OCI-LY1 (cell line): Measurements from ENCODE around the gene MYO3B.

ENCODE experiments used
- H2AFZ ChIP-seq: fragments of 200-600 bp; sonication (generic), shearing (Covaris generic); 2 replicates; pipeline ENCODE4 v1.6.0; 2014; ENCODE audit warnings: antibody characterized with exemption, mild to moderate bottlenecking, low read length
- H3F3A ChIP-seq: fragments of 200-600 bp; sonication (generic), shearing (Covaris generic); 2 replicates; pipeline ENCODE4 v1.6.0; 2014; ENCODE audit warnings: mild to moderate bottlenecking, antibody characterized with exemption, low read length, moderate library complexity; ENCODE audit not compliant: insufficient read depth
- H3K27ac ChIP-seq: fragments of 200-600 bp; sonication (generic); 2 replicates; pipeline ENCODE4 v1.5.1; 2014; ENCODE audit warnings: low read length, mixed run types, mild to moderate bottlenecking, low read depth; ENCODE audit not compliant: poor library complexity, severe bottlenecking
- H3K27me3 ChIP-seq: fragments of 200-600 bp; sonication (generic); 2 replicates; pipeline ENCODE4 v1.6.0; 2014; ENCODE audit warnings: antibody characterized with exemption, mild to moderate bottlenecking, low read length, moderate library complexity; ENCODE audit not compliant: insufficient read depth
- H3K36me3 ChIP-seq: fragments of 200-600 bp; sonication (generic); 2 replicates; pipeline ENCODE4 v1.6.1; 2014; ENCODE audit warnings: mild to moderate bottlenecking, antibody characterized with exemption, low read length, moderate library complexity, mixed read lengths; ENCODE audit not compliant: insufficient read depth
- H3K4me1 ChIP-seq: fragments of 200-600 bp; sonication (generic); 2 replicates; pipeline ENCODE4 v1.5.1; 2014; ENCODE audit warnings: mild to moderate bottlenecking, low read length, moderate library complexity; ENCODE audit not compliant: insufficient read depth, severe bottlenecking
- H3K4me2 ChIP-seq: fragments of 200-600 bp; sonication (generic), shearing (Covaris generic); 2 replicates; pipeline ENCODE4 v1.6.1; 2014; ENCODE audit warnings: low read length
- H3K4me3 ChIP-seq: fragments of 200-600 bp; sonication (generic); 2 replicates; pipeline ENCODE4 v1.5.1; 2014; ENCODE audit warnings: low read length, low read depth, mild to moderate bottlenecking, mixed read lengths; ENCODE audit not compliant: poor library complexity, severe bottlenecking
- H3K79me2 ChIP-seq: fragments of 200-600 bp; shearing (Covaris generic); 2 replicates; pipeline ENCODE4 v1.6.1; 2016; ENCODE audit warnings: mixed run types, low read length, mixed read lengths; ENCODE audit not compliant: insufficient read depth
- H3K9ac ChIP-seq: fragments of 200-600 bp; sonication (generic), shearing (Covaris generic); 2 replicates; pipeline ENCODE4 v1.6.1; 2014; ENCODE audit warnings: mild to moderate bottlenecking, low read length, mixed read lengths
- H3K9me2 ChIP-seq: fragments of 200-600 bp; sonication (generic), shearing (Covaris generic); 2 replicates; pipeline ENCODE4 v1.6.1; 2014; ENCODE audit warnings: low read depth, mild to moderate bottlenecking, low read length, mixed read lengths
- H3K9me3 ChIP-seq: fragments of 200-600 bp; shearing (Covaris generic); 2 replicates; pipeline ENCODE4 v1.6.1; 2014; ENCODE audit warnings: low read length, mixed read lengths
- H4K20me1 ChIP-seq: fragments of 200-600 bp; sonication (generic), shearing (Covaris generic); 2 replicates; pipeline ENCODE4 v1.6.0; 2016; ENCODE audit warnings: mild to moderate bottlenecking, low read length; ENCODE audit not compliant: insufficient read depth
- EZH2 ChIP-seq: fragments of 200-600 bp; sonication (generic), shearing (Covaris generic); IDR thresholded peaks from 2 replicates; pipeline ENCODE4 v1.8.0; 2017; ENCODE audit warnings: borderline replicate concordance, mixed run types, mild to moderate bottlenecking, antibody characterized with exemption, low read length, moderate library complexity, mixed read lengths
- TF ChIP-seq, protein P1 (sequence below): fragments of 200-600 bp; sonication (generic), shearing (Covaris generic); IDR thresholded peaks from 2 replicates; pipeline ENCODE4 v1.5.1; 2017; ENCODE audit warnings: mild to moderate bottlenecking, antibody characterized with exemption, low read length, moderate library complexity, mixed read lengths

Gene MYO3B

GRCh38 chr2:170152421-170152820, 25.5 kb upstream of the MYO3B start:
- H3K36me3 ChIP-seq: no peaks in the 10 kb centered on the region
- H3F3A ChIP-seq: no peaks in the 10 kb centered on the region
- no peaks in the 10 kb centered on the region for H3K79me2 ChIP-seq
- TF ChIP-seq EZH2: no peak
- no peak overlapping the region for H3K9ac ChIP-seq
- no peak overlapping the region for H3K4me2 ChIP-seq
- no peaks in the 10 kb centered on the region for H3K9me3 ChIP-seq
- no peaks in the 10 kb centered on the region for H3K27me3 ChIP-seq
- H3K9me2 ChIP-seq: no peaks in the 10 kb centered on the region
- H4K20me1 ChIP-seq: no peaks in the 10 kb centered on the region
- H3K4me1 ChIP-seq: peaks cover 16% of the 10 kb centered on the region
- H3K4me3 ChIP-seq: no peak overlapping the region
- H3K27ac ChIP-seq: no peak overlapping the region
- no peak overlapping the region for H2AFZ ChIP-seq

DNA sequence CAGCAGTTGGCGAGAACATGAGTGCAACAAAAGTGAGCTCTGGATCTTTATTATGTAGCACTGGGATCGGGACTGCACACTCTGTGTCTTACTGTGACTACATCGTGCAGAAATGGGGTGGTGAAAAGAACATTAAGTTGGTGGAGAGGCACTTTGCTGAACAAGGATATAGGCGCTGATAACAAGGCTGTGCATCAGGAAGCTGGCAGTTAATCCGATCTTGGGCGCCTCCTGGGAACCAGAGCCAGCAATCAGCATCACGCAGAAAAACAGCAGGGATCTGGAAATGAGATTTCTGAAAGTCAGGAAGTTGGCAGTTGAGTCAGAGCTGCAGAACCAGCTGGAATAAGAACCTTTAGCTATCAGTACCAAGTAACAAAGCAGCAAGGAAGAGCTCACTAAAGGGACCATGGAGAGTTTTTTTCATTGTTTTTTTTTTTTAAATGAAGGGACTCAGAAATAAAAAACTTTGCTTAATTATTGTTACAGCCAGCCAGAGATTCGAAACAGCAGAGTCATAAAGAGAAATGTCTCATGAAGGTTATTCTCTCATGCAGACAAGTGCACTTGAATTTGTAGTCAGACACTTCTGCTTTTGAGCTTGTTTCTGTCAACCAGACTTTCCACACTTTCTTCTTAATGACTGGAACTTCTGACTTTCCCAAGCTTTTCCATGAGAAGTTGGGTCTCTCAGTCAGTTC, 22.8 kb upstream of the MYO3B start:
- Histone ChIP-seq H3K79me2 (no peaks in the 10 kb centered on the region), H3K9me2 (no peaks in the 10 kb centered on the region), H3K4me2 (no peak overlapping the region; the same call in 1 of the 2 replicates), H3K4me3 (no peak overlapping the region), H3K9ac (no peak overlapping the region), H3K27me3 (no peaks in the 10 kb centered on the region), H3K4me1 (peaks cover 16% of the 10 kb centered on the region), H3K27ac (no peak overlapping the region), H2AFZ (no peak overlapping the region), H3F3A (no peaks in the 10 kb centered on the region), H4K20me1 (no peaks in the 10 kb centered on the region), H3K9me3 (no peaks in the 10 kb centered on the region), H3K36me3 (no peaks in the 10 kb centered on the region)
- TF ChIP-seq, protein P1, sequence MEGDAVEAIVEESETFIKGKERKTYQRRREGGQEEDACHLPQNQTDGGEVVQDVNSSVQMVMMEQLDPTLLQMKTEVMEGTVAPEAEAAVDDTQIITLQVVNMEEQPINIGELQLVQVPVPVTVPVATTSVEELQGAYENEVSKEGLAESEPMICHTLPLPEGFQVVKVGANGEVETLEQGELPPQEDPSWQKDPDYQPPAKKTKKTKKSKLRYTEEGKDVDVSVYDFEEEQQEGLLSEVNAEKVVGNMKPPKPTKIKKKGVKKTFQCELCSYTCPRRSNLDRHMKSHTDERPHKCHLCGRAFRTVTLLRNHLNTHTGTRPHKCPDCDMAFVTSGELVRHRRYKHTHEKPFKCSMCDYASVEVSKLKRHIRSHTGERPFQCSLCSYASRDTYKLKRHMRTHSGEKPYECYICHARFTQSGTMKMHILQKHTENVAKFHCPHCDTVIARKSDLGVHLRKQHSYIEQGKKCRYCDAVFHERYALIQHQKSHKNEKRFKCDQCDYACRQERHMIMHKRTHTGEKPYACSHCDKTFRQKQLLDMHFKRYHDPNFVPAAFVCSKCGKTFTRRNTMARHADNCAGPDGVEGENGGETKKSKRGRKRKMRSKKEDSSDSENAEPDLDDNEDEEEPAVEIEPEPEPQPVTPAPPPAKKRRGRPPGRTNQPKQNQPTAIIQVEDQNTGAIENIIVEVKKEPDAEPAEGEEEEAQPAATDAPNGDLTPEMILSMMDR: no peak
- TF ChIP-seq EZH2: no peak

- no peak overlapping the region for H3K9ac ChIP-seq
- no peaks in the 10 kb centered on the region for H3K9me3 ChIP-seq
- no peaks in the 10 kb centered on the region for H3K36me3 ChIP-seq
- H3K27ac ChIP-seq: no peak overlapping the region
- H3K9me2 ChIP-seq: no peaks in the 10 kb centered on the region
- H3K4me2 ChIP-seq: no peak overlapping the region
- peaks cover 16% of the 10 kb centered on the region for H3K4me1 ChIP-seq
- H2AFZ ChIP-seq: no peak overlapping the region
- no peaks in the 10 kb centered on the region for H3K79me2 ChIP-seq
- H3F3A ChIP-seq: no peaks in the 10 kb centered on the region
- no peak overlapping the region for H3K4me3 ChIP-seq
- no peaks in the 10 kb centered on the region for H4K20me1 ChIP-seq
- TF ChIP-seq, protein P1: no peak
- no peak for TF ChIP-seq EZH2
- H3K27me3 ChIP-seq: no peaks in the 10 kb centered on the region
These were observed 22.2 kb upstream of the MYO3B start for GRCh38 chr2:170155723-170156253.

- Histone ChIP-seq H3K9me3 (no peaks in the 10 kb centered on the region), H3K36me3 (no peaks in the 10 kb centered on the region), H3K9me2 (no peaks in the 10 kb centered on the region), H3K4me2 (no peak overlapping the region), H3K79me2 (no peaks in the 10 kb centered on the region), H3K9ac (no peak overlapping the region), H3F3A (no peaks in the 10 kb centered on the region), H3K27me3 (no peaks in the 10 kb centered on the region), H2AFZ (no peak overlapping the region), H3K27ac (no peak overlapping the region), H4K20me1 (no peaks in the 10 kb centered on the region), H3K4me3 (no peak overlapping the region), H3K4me1 (peaks cover 16% of the 10 kb centered on the region)
- no peak for TF ChIP-seq EZH2
- TF ChIP-seq, protein P1: no peak
These were observed 21.4 kb upstream of the MYO3B start for GRCh38 chr2:170156592-170156991.
